Left forelimb (tissue), 1 donor: ENCODE measurements around the gene ZBBX.
"Not testable (repeated sequence)": the region's sequence is repeated elsewhere in the genome, so short reads cannot be mapped to it uniquely, and the experiment has no call there.

Experiments
- DNase-seq: peaks from one replicate; pipeline ENCODE4 v3.0.0-alpha.2; 2018; ENCODE audit warnings: low spot score

Gene ZBBX

GRCh38 chr3:167380004-167380689, at the start of gene ZBBX:
Gene ZBBX (minus strand): TSS chr3:167380297. CDS start chr3:167372901, 7,396 bp downstream.
- peak; percentile 88 for DNase-seq

DNA sequence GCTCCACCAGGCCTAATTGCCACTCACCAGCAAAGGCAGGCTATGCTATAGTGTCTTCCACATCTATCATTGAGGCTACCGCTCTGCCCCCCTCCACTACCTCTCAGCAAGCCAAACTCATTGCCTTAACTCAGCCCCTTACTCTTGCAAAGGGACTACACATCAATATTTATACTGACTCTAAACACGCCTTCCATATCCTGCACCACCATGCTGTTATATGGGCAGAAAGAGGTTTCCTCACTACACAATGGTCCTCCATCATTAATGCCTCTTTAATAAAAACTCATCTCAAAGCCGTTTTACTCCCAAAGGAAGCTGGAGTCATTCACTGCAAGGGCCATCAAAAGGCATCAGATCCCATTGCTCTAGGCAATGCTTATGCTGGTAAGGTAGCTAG, 46.9 kb upstream of the ZBBX start:
- not testable (repeated sequence) for DNase-seq

GRCh38 chr3:167422396-167422795, 42.3 kb upstream of the ZBBX start:
- not testable (repeated sequence) for DNase-seq

- no peak for DNase-seq
Measured at GRCh38 chr3:167409611-167410010, 29.5 kb upstream of the ZBBX start.

- no peak for DNase-seq
Measured at GRCh38 chr3:167406876-167407492, 26.9 kb upstream of the ZBBX start.

DNA sequence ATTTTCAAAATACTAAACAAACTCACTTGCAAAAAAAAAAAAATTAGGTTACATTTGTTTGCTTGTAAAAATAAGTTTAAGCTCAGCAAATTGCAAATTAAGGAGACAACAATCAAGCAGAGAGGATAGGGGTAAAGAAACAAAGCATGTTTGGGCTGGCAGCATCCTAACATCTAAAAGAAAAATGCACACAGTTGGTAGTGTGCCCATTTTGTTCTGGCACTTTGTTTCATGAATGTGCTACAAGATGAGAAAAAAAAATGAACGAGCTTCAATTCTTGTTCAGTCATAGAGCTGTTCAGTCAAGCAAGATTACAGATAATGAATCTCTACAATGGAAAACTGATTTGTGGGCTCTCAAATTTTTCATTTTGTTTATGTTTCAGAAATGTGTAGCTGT, 17.7 kb upstream of the ZBBX start:
- no peak for DNase-seq

DNA sequence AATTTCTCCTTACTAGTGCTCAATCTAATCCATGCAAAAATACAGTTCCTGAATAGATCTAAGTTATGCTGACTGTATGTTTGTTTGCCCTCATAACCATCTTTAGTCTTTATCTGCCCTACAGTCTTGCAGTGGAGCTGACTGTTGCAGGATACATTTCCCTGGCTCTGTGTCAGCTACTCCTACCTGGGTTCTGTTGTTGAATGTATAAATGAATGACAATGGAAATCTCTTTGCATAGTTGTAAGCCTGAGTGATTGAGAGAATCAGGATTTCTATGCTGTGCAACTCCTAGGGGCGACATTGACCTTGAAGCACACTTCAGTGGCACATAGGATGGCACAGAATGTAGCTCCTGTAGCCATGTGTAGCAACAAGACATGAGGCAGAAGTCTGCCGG, 16.0 kb upstream of the ZBBX start:
- DNase-seq, result no peak

DNA sequence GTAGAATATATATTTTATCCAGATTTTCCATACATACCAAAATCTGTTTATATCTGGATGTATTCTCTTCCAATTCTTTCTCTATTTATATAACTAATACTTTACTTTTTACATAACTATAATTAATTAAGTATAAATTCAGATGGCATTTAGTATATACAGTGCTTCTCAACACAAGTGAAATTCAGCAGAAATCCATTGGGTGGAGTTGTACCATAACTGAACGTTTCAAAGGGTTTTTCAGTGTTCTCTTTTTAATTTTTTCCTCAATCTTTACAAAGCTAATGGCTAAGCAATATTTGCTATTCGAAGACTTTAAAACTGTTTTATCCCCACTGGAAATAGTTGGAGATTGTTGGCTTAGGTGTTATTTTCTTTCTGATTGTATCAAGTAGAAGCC, 13.9 kb upstream of the ZBBX start:
- DNase-seq, result no peak

GRCh38 chr3:167382155-167382554, 2.1 kb upstream of the ZBBX start:
- no peak for DNase-seq

- DNase-seq, result no peak
Measured at GRCh38 chr3:167375478-167375877, 4.6 kb downstream of the ZBBX start.

GRCh38 chr3:167372138-167372537, 8.0 kb downstream of the ZBBX start:
- DNase-seq, result no peak

DNA sequence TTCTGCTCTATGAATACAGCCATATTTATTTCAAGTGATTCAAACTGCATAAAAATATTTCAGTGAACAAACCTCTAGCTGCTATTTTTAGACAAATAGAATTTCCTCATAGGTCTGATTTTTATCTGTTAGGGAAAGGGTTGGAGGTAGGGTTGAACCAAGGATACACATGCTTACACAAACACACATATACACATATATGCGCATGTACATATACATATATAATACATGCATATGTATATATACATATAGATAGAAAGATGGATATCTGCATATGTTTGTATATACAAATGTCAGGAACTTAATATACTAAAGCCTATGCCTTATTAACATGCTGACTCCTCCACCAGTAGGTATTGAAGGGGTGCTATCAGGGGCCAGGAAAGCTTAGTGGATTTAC, 18.1 kb downstream of the ZBBX start:
- DNase-seq, result no peak

- no peak for DNase-seq
Measured at GRCh38 chr3:167361306-167361705, 18.8 kb downstream of the ZBBX start.

DNA sequence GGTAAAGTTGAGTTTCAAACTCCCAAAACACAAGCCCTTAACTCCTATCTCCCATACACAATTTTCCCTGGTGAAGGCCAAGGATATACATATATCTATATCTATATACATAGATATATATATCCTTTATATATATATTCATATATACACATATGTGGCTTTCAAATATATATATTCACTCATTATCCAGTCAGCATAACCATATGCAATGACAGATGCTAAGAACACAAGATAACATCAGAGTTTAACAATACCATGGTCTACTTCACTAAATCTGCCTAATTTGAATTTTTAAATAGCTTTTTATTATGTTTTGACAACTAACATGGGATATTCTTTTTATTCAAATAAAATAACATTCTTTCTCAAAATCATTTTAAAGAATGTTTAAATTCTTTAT, 24.7 kb downstream of the ZBBX start:
- DNase-seq, result no peak

DNA sequence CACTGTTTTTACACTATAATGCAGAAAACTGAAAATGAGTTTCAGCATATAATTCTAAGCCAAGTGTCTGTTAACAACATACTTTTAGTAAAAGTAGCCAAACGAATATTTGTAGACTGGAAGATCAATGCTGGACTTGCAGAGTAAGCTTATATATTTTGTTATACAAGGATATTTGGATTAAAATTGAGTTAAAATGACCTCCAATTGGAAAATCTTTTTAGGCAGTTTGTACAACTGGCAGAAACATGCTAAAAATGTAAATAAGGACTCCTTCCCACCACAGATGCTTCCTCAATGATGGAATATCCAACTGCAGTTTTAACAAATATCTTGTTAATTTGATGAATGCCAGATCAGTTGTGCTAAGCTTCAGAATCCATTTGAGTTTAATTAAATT, 25.3 kb downstream of the ZBBX start:
- DNase-seq, result no peak

DNA sequence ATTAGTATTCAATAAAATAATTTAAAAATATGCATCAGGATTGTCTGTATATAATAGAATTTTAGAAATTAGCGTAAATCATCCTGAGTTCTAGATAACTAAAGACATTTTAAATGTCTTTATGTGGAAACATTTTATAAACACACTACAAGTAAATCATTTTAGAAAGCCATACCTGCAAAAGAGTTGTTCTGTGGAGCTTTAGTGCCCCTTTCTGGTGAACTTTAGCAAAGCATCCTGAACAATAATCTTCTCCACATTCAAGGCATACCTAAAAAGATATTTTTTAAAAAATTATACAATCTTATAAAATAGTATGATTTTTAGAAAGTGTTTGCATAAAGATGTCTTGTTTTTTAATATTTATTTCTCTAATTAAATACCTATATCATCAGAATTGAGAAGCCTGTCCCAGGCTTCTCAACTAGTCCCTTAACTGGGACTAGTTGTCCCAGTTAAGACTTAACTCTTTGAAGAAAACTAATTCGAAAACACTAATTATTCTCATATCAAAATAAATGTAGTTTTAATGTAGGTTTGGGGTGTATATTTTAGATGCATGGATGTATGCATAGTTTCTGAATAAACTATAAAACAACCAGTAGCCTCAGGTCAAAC, 29.7 kb downstream of the ZBBX start:
- DNase-seq, result no peak

DNA sequence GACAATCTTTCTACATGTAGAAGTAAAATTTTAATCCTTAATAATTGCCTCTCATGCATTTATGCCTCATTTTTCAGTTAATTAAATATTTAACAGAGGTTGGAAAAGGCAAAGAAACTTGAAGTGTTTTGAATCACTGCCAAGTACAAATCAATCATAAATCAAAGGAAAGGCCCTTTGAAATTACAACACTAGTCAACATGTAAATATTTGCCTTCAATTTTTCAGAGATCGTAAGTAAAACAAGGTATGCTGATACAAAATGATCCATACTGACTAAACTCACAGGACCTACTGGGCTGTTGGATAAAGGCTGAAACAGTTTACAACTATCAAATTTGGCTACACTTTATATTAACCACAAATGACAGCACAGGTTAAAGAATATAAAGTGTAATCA, 33.9 kb downstream of the ZBBX start:
- no peak for DNase-seq

DNA sequence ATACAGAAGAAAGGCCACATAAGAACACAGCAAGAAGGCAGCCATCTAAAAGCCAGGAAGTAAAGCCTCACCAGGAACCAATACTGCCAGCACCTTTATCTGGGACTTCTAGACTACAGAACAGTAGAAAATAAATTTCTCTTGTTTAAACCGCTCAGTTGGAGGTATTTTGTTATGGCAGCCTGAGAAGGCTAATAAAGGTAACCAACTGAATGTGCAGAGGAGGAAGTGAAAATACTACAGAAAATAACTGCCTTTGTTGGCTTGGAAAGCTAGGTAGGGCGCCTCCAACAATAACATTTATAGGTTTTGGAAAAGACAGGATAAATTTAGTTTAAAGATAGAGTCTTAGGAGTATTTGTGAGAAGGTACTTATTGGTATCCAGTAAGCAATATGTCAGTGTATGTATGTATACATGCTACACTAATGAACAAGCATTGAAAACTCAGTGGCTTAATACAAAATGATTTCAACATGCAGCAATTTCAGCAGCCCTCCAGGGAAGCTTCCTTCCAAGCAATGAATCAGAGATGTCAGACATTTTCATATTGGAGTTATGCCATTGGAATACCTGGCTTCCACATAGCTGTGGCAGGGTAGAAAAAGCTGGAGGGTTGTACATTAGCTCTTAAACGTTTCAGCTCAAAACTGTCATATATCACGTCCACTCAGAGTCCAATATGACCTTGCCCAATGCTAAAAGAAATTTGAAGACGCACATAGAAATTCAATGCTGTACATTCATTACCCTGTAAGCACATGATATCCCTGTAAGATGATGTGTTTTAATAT, 48.9 kb downstream of the ZBBX start:
- no peak for DNase-seq

GRCh38 chr3:167323572-167323971, 56.5 kb downstream of the ZBBX start:
- no peak for DNase-seq

DNA sequence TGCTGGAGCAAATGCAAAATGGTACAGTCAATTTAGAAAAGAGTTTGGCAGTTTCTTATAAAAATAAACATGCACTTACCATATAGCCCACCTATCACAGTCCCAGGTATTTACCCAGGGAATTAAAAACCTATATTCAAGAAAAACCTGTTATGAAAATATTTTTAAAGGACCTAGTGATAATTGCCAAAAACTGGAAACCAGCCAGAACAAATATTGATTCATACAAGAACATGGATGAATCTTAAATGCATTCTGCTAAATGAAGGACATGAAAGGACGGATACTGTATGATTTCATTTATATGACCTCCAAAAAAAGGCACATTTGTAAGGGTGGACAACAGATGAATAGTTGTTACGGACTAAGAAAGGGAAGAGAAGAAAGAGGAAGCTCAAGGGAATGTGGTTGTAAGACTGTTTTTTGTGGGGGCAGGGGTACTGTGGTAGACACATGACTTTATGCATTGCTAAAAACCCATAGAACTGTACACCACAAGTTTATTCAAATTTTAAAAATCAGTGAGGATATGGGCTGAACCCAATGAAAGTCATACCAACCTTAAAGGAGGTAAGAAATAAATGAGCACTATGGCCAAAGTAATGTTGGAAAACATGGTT, 61.0 kb downstream of the ZBBX start:
- DNase-seq, result no peak

GRCh38 chr3:167318306-167318705, 61.8 kb downstream of the ZBBX start:
- no peak for DNase-seq

DNA sequence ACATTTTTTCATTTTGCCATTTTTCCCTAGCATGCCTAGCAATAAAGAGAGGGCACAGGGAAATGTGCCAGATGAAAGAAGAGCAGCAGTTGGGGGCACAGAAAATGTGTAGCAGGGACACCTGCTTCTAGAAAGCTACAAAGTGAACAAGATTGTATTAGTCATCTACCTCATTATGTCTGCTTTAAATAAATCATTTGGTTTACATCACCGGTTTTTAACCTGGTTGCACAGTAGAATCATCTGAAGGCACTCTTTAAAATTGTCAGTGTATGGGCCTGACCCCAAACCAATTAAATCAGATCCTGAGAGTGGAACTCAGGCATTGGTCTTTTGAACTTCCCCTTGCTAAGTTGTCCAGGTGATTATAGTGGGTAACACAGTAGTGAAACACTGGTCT, 73.8 kb downstream of the ZBBX start:
- DNase-seq, result no peak
